ENCODE data around the gene JUP. TPM values are rescaled to one million over a fixed set of nuclear protein-coding genes. Genes with fewer than 3 reads are reported as not detected.

The JUP gene
- total RNA-seq, 1 donor from 2014 or later: 330 TPM

GRCh38 chr17:41772586-41773189 lies 13.8 kb downstream of the JUP start:
- H3K4me1 Mint-ChIP-seq (ENCODE audit: unreplicated experiment): peaks cover 43% of the 10 kb centered on the region
- H3K4me3 Mint-ChIP-seq (ENCODE audit: unreplicated experiment): no peak overlapping the region
- H3K27ac Mint-ChIP-seq (ENCODE audit: unreplicated experiment): no peak overlapping the region

GRCh38 chr17:41772218-41772585 lies 14.3 kb downstream of the JUP start:
- H3K4me1 Mint-ChIP-seq (ENCODE audit: unreplicated experiment): peaks cover 45% of the 10 kb centered on the region
- TF ChIP-seq CTCF (IDR thresholded peaks at IDR 0.05; ENCODE audit: unreplicated experiment): no peak
- peaks cover 20% of the 10 kb centered on the region for H3K27me3 Mint-ChIP-seq (ENCODE audit: unreplicated experiment)
- H3K4me3 Mint-ChIP-seq (ENCODE audit: unreplicated experiment): no peak overlapping the region
- no peak for DNase-seq (ENCODE audit: low spot score)
- peaks cover 33% of the 10 kb centered on the region for H3K36me3 Mint-ChIP-seq (ENCODE audit: low read depth, unreplicated experiment)
- no peaks in the 10 kb centered on the region for H3K9me3 Mint-ChIP-seq (ENCODE audit: unreplicated experiment)
- H3K27ac Mint-ChIP-seq (ENCODE audit: unreplicated experiment): no peak overlapping the region

More at GRCh38 chr17:41772586-41773189, 13.8 kb downstream of the JUP start:
- peaks cover 30% of the 10 kb centered on the region for H3K36me3 Mint-ChIP-seq (ENCODE audit: low read depth, unreplicated experiment)
- DNase-seq (ENCODE audit: low spot score): no peak
- H3K9me3 Mint-ChIP-seq (ENCODE audit: unreplicated experiment): no peaks in the 10 kb centered on the region
- no peak for TF ChIP-seq CTCF (IDR thresholded peaks at IDR 0.05; ENCODE audit: unreplicated experiment)
- peaks cover 20% of the 10 kb centered on the region for H3K27me3 Mint-ChIP-seq (ENCODE audit: unreplicated experiment)

GRCh38 chr17:41771389-41772206 lies 14.9 kb downstream of the JUP start:
- TF ChIP-seq CTCF (IDR thresholded peaks at IDR 0.05; ENCODE audit: unreplicated experiment): no peak
- Mint-ChIP-seq H3K36me3 (ENCODE audit: low read depth, unreplicated experiment) (peaks cover 37% of the 10 kb centered on the region), H3K27ac (ENCODE audit: unreplicated experiment) (no peak overlapping the region), H3K4me3 (ENCODE audit: unreplicated experiment) (peak overlapping the region; percentile 25), H3K9me3 (ENCODE audit: unreplicated experiment) (no peaks in the 10 kb centered on the region), H3K27me3 (ENCODE audit: unreplicated experiment) (peaks cover 21% of the 10 kb centered on the region), H3K4me1 (ENCODE audit: unreplicated experiment) (peaks cover 48% of the 10 kb centered on the region)
- no peak for DNase-seq (ENCODE audit: low spot score)

GRCh38 chr17:41769985-41770384 lies 16.5 kb downstream of the JUP start:
- no peak for TF ChIP-seq CTCF (IDR thresholded peaks at IDR 0.05; ENCODE audit: unreplicated experiment)
- peak overlapping the region; percentile 27 for H3K27ac Mint-ChIP-seq (ENCODE audit: unreplicated experiment)
- H3K27me3 Mint-ChIP-seq (ENCODE audit: unreplicated experiment): peaks cover 19% of the 10 kb centered on the region
- no peak for DNase-seq (ENCODE audit: low spot score)
- peaks cover 39% of the 10 kb centered on the region for H3K4me1 Mint-ChIP-seq (ENCODE audit: unreplicated experiment)
- peaks cover 45% of the 10 kb centered on the region for H3K36me3 Mint-ChIP-seq (ENCODE audit: low read depth, unreplicated experiment)
- H3K4me3 Mint-ChIP-seq (ENCODE audit: unreplicated experiment): peak overlapping the region; percentile 67
- H3K9me3 Mint-ChIP-seq (ENCODE audit: unreplicated experiment): no peaks in the 10 kb centered on the region

DNA sequence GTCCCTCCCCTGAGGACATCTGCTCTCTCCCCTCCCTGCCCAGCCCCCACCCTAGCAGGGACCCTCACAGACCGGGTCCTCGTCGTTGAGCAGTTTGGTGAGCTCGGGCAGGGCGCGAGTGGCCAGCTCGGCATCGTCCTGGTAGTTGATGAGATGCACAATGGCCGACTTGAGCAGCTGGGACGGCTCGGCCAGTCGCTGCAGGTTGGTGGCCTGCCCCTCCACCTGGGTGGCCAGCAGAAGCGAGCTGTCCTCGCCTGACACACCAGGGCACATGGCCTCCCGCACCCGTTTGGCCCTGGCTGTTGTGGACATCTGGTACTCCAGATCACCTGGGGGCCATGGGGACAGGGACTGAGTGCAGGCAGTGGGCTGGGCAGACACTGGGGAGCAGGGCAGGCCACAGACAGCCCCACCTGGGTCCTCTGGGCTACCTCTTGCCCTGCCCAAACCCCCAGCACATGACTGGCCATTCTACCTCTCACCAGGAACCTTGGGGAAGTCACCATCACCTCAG lies 17.1 kb downstream of the JUP start:
- DNase-seq (ENCODE audit: low spot score): no peak
- Mint-ChIP-seq H3K27me3 (ENCODE audit: unreplicated experiment) (peaks cover 20% of the 10 kb centered on the region), H3K27ac (ENCODE audit: unreplicated experiment) (no peak overlapping the region), H3K36me3 (ENCODE audit: low read depth, unreplicated experiment) (peaks cover 46% of the 10 kb centered on the region), H3K9me3 (ENCODE audit: unreplicated experiment) (no peaks in the 10 kb centered on the region), H3K4me3 (ENCODE audit: unreplicated experiment) (peak overlapping the region; percentile 67), H3K4me1 (ENCODE audit: unreplicated experiment) (peaks cover 38% of the 10 kb centered on the region)
- no peak for TF ChIP-seq CTCF (IDR thresholded peaks at IDR 0.05; ENCODE audit: unreplicated experiment)
